ENCODE results near the gene FBXO44. TPM values are rescaled to one million over a fixed set of nuclear protein-coding genes. Genes with fewer than 3 reads are reported as not detected.

FBXO44 gene
- total RNA-seq, 1 experiment from 2014 or later, result 34.9 TPM

DNA sequence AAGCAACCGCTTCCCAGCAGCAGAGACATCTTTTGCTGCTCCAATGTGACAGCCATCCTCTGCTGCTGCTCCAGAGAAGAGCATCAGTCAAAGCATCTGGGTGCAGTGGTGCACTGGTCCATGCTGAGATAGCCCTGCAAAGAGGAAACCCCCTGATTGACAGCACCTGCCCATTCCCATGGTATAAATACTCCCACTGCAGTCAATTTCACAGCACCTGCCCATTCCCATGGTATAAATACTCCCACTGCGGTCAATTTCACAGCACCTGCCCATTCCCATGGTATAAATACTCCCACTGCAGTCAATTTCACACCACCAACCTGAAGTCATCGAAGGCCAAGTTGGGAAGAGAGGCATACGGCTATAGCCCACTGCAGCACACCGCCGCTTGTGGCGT is 25.9 kb upstream of the FBXO44 start (continued):
- TF ChIP-seq, protein P1, sequence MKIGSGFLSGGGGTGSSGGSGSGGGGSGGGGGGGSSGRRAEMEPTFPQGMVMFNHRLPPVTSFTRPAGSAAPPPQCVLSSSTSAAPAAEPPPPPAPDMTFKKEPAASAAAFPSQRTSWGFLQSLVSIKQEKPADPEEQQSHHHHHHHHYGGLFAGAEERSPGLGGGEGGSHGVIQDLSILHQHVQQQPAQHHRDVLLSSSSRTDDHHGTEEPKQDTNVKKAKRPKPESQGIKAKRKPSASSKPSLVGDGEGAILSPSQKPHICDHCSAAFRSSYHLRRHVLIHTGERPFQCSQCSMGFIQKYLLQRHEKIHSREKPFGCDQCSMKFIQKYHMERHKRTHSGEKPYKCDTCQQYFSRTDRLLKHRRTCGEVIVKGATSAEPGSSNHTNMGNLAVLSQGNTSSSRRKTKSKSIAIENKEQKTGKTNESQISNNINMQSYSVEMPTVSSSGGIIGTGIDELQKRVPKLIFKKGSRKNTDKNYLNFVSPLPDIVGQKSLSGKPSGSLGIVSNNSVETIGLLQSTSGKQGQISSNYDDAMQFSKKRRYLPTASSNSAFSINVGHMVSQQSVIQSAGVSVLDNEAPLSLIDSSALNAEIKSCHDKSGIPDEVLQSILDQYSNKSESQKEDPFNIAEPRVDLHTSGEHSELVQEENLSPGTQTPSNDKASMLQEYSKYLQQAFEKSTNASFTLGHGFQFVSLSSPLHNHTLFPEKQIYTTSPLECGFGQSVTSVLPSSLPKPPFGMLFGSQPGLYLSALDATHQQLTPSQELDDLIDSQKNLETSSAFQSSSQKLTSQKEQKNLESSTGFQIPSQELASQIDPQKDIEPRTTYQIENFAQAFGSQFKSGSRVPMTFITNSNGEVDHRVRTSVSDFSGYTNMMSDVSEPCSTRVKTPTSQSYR (CRISPR knock-in tag; IDR thresholded peaks at IDR 0.05), result no peak
- TF ChIP-seq, protein P2, sequence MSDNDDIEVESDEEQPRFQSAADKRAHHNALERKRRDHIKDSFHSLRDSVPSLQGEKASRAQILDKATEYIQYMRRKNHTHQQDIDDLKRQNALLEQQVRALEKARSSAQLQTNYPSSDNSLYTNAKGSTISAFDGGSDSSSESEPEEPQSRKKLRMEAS (CRISPR knock-in tag; IDR thresholded peaks at IDR 0.05), result no peak
- no peak for TF ChIP-seq NR2C2 (CRISPR knock-in tag; IDR thresholded peaks at IDR 0.05)

DNA sequence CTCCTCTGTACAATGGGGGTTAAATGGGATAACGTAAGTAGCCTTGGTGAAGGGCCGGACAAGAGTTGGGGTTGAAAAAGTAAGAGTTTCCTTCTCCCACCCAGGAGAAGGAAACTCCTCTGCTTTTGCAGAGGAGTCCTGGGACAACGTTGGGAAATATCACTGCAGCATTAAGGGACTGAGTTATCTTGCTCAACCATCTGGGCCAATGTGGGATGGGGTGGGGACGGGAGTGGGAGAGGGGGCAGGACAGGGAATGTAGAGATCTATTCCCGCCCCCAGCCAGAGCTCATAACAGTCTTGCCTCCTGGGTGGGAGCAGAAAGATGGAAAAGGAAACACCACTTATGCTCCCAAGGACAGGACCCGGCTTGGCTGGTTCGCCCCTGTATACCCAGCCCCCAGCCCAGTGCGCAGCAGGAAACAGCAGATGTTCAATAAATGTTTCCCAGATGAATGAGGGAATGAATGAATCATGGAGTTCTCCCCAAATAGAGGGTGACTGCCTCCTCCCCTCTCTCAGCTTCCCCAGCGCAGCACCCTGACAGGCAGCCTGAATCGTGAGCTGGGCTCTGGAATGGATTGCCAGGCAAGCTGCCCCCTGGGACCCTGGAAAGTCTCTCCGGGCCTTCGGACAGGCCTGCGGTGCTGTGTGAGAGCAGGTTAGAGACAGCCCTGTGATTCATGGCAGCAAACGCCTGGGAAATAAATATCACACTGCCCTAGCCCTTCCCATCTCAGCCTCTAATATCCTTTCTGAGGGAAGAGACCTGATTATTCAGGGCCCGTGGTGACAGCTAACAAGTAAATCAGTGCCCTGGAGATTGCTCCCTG is 25.3 kb upstream of the FBXO44 start:
- 0 out of 2 replicates have a peak, but pooled peaks cover 3% of the 10 kb centered on the region for H3K9me3 Mint-ChIP-seq
- H3K4me3 Mint-ChIP-seq, result no peak overlapping the region
- no peak for TF ChIP-seq NFATC4 (CRISPR knock-in tag; IDR thresholded peaks at IDR 0.05)
- TF ChIP-seq, protein P3, sequence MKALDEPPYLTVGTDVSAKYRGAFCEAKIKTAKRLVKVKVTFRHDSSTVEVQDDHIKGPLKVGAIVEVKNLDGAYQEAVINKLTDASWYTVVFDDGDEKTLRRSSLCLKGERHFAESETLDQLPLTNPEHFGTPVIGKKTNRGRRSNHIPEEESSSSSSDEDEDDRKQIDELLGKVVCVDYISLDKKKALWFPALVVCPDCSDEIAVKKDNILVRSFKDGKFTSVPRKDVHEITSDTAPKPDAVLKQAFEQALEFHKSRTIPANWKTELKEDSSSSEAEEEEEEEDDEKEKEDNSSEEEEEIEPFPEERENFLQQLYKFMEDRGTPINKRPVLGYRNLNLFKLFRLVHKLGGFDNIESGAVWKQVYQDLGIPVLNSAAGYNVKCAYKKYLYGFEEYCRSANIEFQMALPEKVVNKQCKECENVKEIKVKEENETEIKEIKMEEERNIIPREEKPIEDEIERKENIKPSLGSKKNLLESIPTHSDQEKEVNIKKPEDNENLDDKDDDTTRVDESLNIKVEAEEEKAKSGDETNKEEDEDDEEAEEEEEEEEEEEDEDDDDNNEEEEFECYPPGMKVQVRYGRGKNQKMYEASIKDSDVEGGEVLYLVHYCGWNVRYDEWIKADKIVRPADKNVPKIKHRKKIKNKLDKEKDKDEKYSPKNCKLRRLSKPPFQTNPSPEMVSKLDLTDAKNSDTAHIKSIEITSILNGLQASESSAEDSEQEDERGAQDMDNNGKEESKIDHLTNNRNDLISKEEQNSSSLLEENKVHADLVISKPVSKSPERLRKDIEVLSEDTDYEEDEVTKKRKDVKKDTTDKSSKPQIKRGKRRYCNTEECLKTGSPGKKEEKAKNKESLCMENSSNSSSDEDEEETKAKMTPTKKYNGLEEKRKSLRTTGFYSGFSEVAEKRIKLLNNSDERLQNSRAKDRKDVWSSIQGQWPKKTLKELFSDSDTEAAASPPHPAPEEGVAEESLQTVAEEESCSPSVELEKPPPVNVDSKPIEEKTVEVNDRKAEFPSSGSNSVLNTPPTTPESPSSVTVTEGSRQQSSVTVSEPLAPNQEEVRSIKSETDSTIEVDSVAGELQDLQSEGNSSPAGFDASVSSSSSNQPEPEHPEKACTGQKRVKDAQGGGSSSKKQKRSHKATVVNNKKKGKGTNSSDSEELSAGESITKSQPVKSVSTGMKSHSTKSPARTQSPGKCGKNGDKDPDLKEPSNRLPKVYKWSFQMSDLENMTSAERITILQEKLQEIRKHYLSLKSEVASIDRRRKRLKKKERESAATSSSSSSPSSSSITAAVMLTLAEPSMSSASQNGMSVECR (CRISPR knock-in tag; IDR thresholded peaks at IDR 0.05; ENCODE audit: borderline replicate concordance), result no peak
- TF ChIP-seq ZNF219 (CRISPR knock-in tag; IDR thresholded peaks at IDR 0.05; ENCODE audit: borderline replicate concordance), result no peak
- TF ChIP-seq CBFB (CRISPR knock-in tag; IDR thresholded peaks at IDR 0.05; ENCODE audit: low read depth), result no peak
- no peak for TF ChIP-seq FOXJ3 (CRISPR knock-in tag; IDR thresholded peaks at IDR 0.05; ENCODE audit: borderline replicate concordance)
- TF ChIP-seq, protein P4, sequence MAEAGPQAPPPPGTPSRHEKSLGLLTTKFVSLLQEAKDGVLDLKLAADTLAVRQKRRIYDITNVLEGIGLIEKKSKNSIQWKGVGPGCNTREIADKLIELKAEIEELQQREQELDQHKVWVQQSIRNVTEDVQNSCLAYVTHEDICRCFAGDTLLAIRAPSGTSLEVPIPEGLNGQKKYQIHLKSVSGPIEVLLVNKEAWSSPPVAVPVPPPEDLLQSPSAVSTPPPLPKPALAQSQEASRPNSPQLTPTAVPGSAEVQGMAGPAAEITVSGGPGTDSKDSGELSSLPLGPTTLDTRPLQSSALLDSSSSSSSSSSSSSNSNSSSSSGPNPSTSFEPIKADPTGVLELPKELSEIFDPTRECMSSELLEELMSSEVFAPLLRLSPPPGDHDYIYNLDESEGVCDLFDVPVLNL (CRISPR knock-in tag; IDR thresholded peaks at IDR 0.05; ENCODE audit: borderline replicate concordance, low read depth), result no peak
- TF ChIP-seq CREM (CRISPR knock-in tag; IDR thresholded peaks at IDR 0.05), result no peak
- no peak for TF ChIP-seq ZNF121 (CRISPR knock-in tag; IDR thresholded peaks at IDR 0.05)
- no peak for TF ChIP-seq TEAD4 (CRISPR knock-in tag; IDR thresholded peaks at IDR 0.05)
- no peak for DNase-seq (ENCODE audit: low spot score)
- H3K27ac Mint-ChIP-seq, result no peak overlapping the region
- ATAC-seq, result no peak
- no peaks in the 10 kb centered on the region for H3K4me1 Mint-ChIP-seq
- H3K36me3 Mint-ChIP-seq, result no peaks in the 10 kb centered on the region
- ChIA-PET POLR2A (no interaction called here), CTCF (interaction anchor here (1.2 to 2.0 kb wide), 2 partner anchors 13 to 57 kb away, joined by 6 to 7 read pairs; no protein-coding TSS in a partner anchor)
- H3K27me3 Mint-ChIP-seq (ENCODE audit: low read depth), result no peaks in the 10 kb centered on the region

Measured in WTC11 (cell line).